HEK293 (cell line): ENCODE measurements around the gene TNS3.

Source experiments
- CTCF ChIA-PET: fragments of 350-600 bp; formaldehyde crosslinking; extraction: SDS; loops from one replicate; lab custom pipeline; 2021; ENCODE audit warnings: antibody characterized with exemption; lab: Yijun Ruan, JAX
- POLR2A ChIA-PET: fragments of 300-600 bp; formaldehyde crosslinking; extraction: SDS; loops from one replicate; lab custom pipeline; 2020; ENCODE audit warnings: antibody characterized with exemption, inconsistent platforms; lab: Yijun Ruan, JAX
- H3K27ac ChIP-seq: fragments of 200-500 bp; sonication (Bioruptor generic); 2 replicates; pipeline ENCODE4 v1.5.1; 2014; ENCODE audit warnings: low read depth, low read length, control low read depth, inconsistent platforms; ENCODE audit errors: extremely low read depth
- H3K36me3 ChIP-seq, 2 experiments: fragments of 200-500 bp in 1 of 2; sonication (Bioruptor generic) in 1 of 2; 1 replicate in 1 of 2; 2 replicates in 1 of 2; pipeline ENCODE4 v1.5.1; 2014 to 2017; ENCODE audit warnings: inconsistent platforms in 2 of 2, low read length in 2 of 2; ENCODE audit not compliant: control insufficient read depth in 2 of 2, insufficient read depth in 1 of 2
- H3K4me1 ChIP-seq: fragments of 200-500 bp; sonication (Bioruptor generic); 2 replicates; pipeline ENCODE4 v1.5.1; 2014; ENCODE audit warnings: mild to moderate bottlenecking, low read length, inconsistent platforms; ENCODE audit not compliant: control insufficient read depth, insufficient read depth
- H3K4me3 ChIP-seq: 2 replicates; pipeline ENCODE4 v1.5.1; 2011; ENCODE audit warnings: low read depth, mild to moderate bottlenecking, control low read depth, low read length, moderate library complexity
- H3K9me3 ChIP-seq: fragments of 200-500 bp; sonication (Bioruptor generic); 2 replicates; pipeline ENCODE4 v1.5.1; 2014; ENCODE audit warnings: low read depth, low read length, inconsistent platforms; ENCODE audit not compliant: control insufficient read depth, insufficient read depth
- CTCF ChIP-seq: fragments of 450-650 bp; formaldehyde crosslinking; IDR thresholded peaks from 2 replicates; pipeline ENCODE4 v1.5.1; 2016; ENCODE audit warnings: missing biosample characterization, missing genetic modification characterization
- GLI4 ChIP-seq: fragments of 450-650 bp; formaldehyde crosslinking; IDR thresholded peaks from 2 replicates; pipeline ENCODE4 v1.5.1; 2016; ENCODE audit warnings: missing biosample characterization, missing genetic modification characterization
- GLIS2 ChIP-seq: fragments of 450-650 bp; formaldehyde crosslinking; IDR thresholded peaks from 2 replicates; pipeline ENCODE4 v1.5.1; 2016; ENCODE audit warnings: missing biosample characterization, missing genetic modification characterization
- IKZF3 ChIP-seq: fragments of 450-650 bp; IDR thresholded peaks from 2 replicates; pipeline ENCODE4 v1.5.0; 2018; ENCODE audit warnings: missing biosample characterization, mild to moderate bottlenecking, missing genetic modification characterization, moderate library complexity
- OVOL3 ChIP-seq: fragments of 450-650 bp; formaldehyde crosslinking; IDR thresholded peaks from 2 replicates; pipeline ENCODE4 v1.5.1; 2016; ENCODE audit warnings: missing biosample characterization, missing genetic modification characterization
- RBAK ChIP-seq: fragments of 450-650 bp; formaldehyde crosslinking; IDR thresholded peaks from 2 replicates; pipeline ENCODE4 v1.5.1; 2016; ENCODE audit warnings: missing biosample characterization, missing genetic modification characterization
- REPIN1 ChIP-seq: fragments of 450-650 bp; formaldehyde crosslinking; IDR thresholded peaks from 2 replicates; pipeline ENCODE4 v1.5.1; 2017; ENCODE audit warnings: missing biosample characterization, missing genetic modification characterization, low read depth
- SP3 ChIP-seq: fragments of 450-650 bp; formaldehyde crosslinking; IDR thresholded peaks from 2 replicates; pipeline ENCODE4 v1.5.1; 2016; ENCODE audit warnings: missing biosample characterization, missing genetic modification characterization
- YY2 ChIP-seq: fragments of 450-650 bp; formaldehyde crosslinking; IDR thresholded peaks from 2 replicates; pipeline ENCODE4 v1.5.1; 2016; ENCODE audit warnings: missing biosample characterization, missing genetic modification characterization
- ZBTB48 ChIP-seq: fragments of 450-650 bp; formaldehyde crosslinking; IDR thresholded peaks from 2 replicates; pipeline ENCODE4 v1.5.1; 2016; ENCODE audit warnings: missing biosample characterization, missing genetic modification characterization
- ZFP69B ChIP-seq: fragments of 450-650 bp; formaldehyde crosslinking; IDR thresholded peaks from 2 replicates; pipeline ENCODE4 v1.5.1; 2016; ENCODE audit warnings: missing biosample characterization, missing genetic modification characterization
- ZNF121 ChIP-seq: fragments of 450-650 bp; formaldehyde crosslinking; IDR thresholded peaks from 2 replicates; pipeline ENCODE4 v1.5.1; 2016; ENCODE audit warnings: missing biosample characterization, missing genetic modification characterization
- ZNF132 ChIP-seq: fragments of 450-650 bp; formaldehyde crosslinking; IDR thresholded peaks from 2 replicates; pipeline ENCODE4 v1.5.1; 2017; ENCODE audit warnings: missing biosample characterization, missing genetic modification characterization, borderline replicate concordance
- ZNF140 ChIP-seq: fragments of 450-650 bp; formaldehyde crosslinking; IDR thresholded peaks from 2 replicates; pipeline ENCODE4 v1.5.1; 2016; ENCODE audit warnings: missing biosample characterization, missing genetic modification characterization
- ZNF155 ChIP-seq: fragments of 450-650 bp; formaldehyde crosslinking; IDR thresholded peaks from 2 replicates; pipeline ENCODE4 v1.5.1; 2016; ENCODE audit warnings: missing biosample characterization, missing genetic modification characterization
- ZNF157 ChIP-seq: fragments of 450-650 bp; formaldehyde crosslinking; IDR thresholded peaks from 2 replicates; pipeline ENCODE4 v1.5.1; 2016; ENCODE audit warnings: missing biosample characterization, missing genetic modification characterization
- ZNF302 ChIP-seq: fragments of 450-650 bp; formaldehyde crosslinking; IDR thresholded peaks from 2 replicates; pipeline ENCODE4 v1.5.1; 2016; ENCODE audit warnings: missing biosample characterization, missing genetic modification characterization, low read depth
- ZNF341 ChIP-seq: fragments of 450-650 bp; formaldehyde crosslinking; IDR thresholded peaks from 2 replicates; pipeline ENCODE4; 2016; ENCODE audit warnings: low read depth, missing biosample characterization, missing genetic modification characterization
- ZNF366 ChIP-seq: fragments of 450-650 bp; formaldehyde crosslinking; conservative IDR thresholded peaks from 2 replicates; pipeline ENCODE4 v1.5.1; 2016; ENCODE audit warnings: missing biosample characterization, missing genetic modification characterization
- ZNF391 ChIP-seq: fragments of 450-650 bp; formaldehyde crosslinking; IDR thresholded peaks from 2 replicates; pipeline ENCODE4 v1.5.1; 2016; ENCODE audit warnings: low read depth, missing biosample characterization, missing genetic modification characterization, borderline replicate concordance
- ZNF426 ChIP-seq: fragments of 450-650 bp; formaldehyde crosslinking; IDR thresholded peaks from 2 replicates; pipeline ENCODE4 v1.5.1; 2017; ENCODE audit warnings: missing biosample characterization, missing genetic modification characterization, mild to moderate bottlenecking, inconsistent platforms, moderate library complexity
- ZNF558 ChIP-seq: fragments of 450-650 bp; formaldehyde crosslinking; IDR thresholded peaks from 2 replicates; pipeline ENCODE4 v1.5.1; 2016; ENCODE audit warnings: missing biosample characterization, missing genetic modification characterization
- ZNF621 ChIP-seq: fragments of 450-650 bp; formaldehyde crosslinking; IDR thresholded peaks from 2 replicates; pipeline ENCODE4 v1.5.1; 2017; ENCODE audit warnings: missing biosample characterization, missing genetic modification characterization
- ZNF664 ChIP-seq: fragments of 450-650 bp; formaldehyde crosslinking; IDR thresholded peaks from 2 replicates; pipeline ENCODE4 v1.5.1; 2016; ENCODE audit warnings: missing biosample characterization, missing genetic modification characterization
- ZNF76 ChIP-seq: fragments of 450-650 bp; formaldehyde crosslinking; IDR thresholded peaks from 2 replicates; pipeline ENCODE4; 2016; ENCODE audit warnings: low read depth, missing biosample characterization, missing genetic modification characterization, borderline replicate concordance
- ZNF776 ChIP-seq: fragments of 450-650 bp; formaldehyde crosslinking; IDR thresholded peaks from 2 replicates; pipeline ENCODE4 v1.5.0; 2017; ENCODE audit warnings: missing biosample characterization, missing genetic modification characterization, borderline replicate concordance
- ZNF785 ChIP-seq: fragments of 450-650 bp; formaldehyde crosslinking; IDR thresholded peaks from 2 replicates; pipeline ENCODE4 v1.5.1; 2016; ENCODE audit warnings: missing biosample characterization, missing genetic modification characterization
- ZNF830 ChIP-seq: fragments of 450-650 bp; IDR thresholded peaks from 2 replicates; pipeline ENCODE4 v1.5.0; 2018; ENCODE audit warnings: missing biosample characterization, missing genetic modification characterization, low read depth, mild to moderate bottlenecking, moderate library complexity
- TF ChIP-seq, protein P1 (sequence below): fragments of 450-650 bp; formaldehyde crosslinking; IDR thresholded peaks from 2 replicates; pipeline ENCODE4 v1.5.1; 2017; ENCODE audit warnings: missing biosample characterization, missing genetic modification characterization

TNS3 gene

GRCh38 chr7:47391726-47392125 is 190.2 kb downstream of the TNS3 start (continued):
- TF ChIP-seq OVOL3, result no peak

- Histone ChIP-seq H3K27ac (no peak overlapping the region), H3K9me3 (no peaks in the 10 kb centered on the region), H3K4me1 (no peaks in the 10 kb centered on the region), H3K36me3 (no peaks in the 10 kb centered on the region), H3K4me3 (no peak overlapping the region)
- CTCF ChIA-PET, result interaction anchor here (0.6 kb wide), 1 partner anchor 401 kb away, joined by 3 read pairs; no protein-coding TSS in a partner anchor
- POLR2A ChIA-PET, result no interaction called here
- TF ChIP-seq GLI4 (tag by site-specific recombination), result no peak
- no peak for TF ChIP-seq ZNF121
- no peak for TF ChIP-seq YY2 (tag by site-specific recombination)
- no peak for TF ChIP-seq ZBTB48
- no peak for TF ChIP-seq ZNF426 (tag by site-specific recombination)
- TF ChIP-seq ZNF366 (tag by site-specific recombination), result no peak
- no peak for TF ChIP-seq ZNF302 (tag by site-specific recombination)
- no peak for TF ChIP-seq ZFP69B (tag by site-specific recombination)
- TF ChIP-seq GLIS2 (tag by site-specific recombination), result no peak
- TF ChIP-seq ZNF140, result no peak
- TF ChIP-seq ZNF341 (tag by site-specific recombination), result no peak
- no peak for TF ChIP-seq ZNF558
- TF ChIP-seq ZNF132 (tag by site-specific recombination), result no peak
- TF ChIP-seq ZNF830, result no peak
- no peak for TF ChIP-seq ZNF776 (tag by site-specific recombination)
- no peak for TF ChIP-seq ZNF157 (tag by site-specific recombination)
- no peak for TF ChIP-seq ZNF155
- TF ChIP-seq ZNF664 (tag by site-specific recombination), result no peak
- no peak for TF ChIP-seq SP3 (tag by site-specific recombination)
Observed at GRCh38 chr7:47390914-47391313, 191.0 kb downstream of the TNS3 start.

DNA sequence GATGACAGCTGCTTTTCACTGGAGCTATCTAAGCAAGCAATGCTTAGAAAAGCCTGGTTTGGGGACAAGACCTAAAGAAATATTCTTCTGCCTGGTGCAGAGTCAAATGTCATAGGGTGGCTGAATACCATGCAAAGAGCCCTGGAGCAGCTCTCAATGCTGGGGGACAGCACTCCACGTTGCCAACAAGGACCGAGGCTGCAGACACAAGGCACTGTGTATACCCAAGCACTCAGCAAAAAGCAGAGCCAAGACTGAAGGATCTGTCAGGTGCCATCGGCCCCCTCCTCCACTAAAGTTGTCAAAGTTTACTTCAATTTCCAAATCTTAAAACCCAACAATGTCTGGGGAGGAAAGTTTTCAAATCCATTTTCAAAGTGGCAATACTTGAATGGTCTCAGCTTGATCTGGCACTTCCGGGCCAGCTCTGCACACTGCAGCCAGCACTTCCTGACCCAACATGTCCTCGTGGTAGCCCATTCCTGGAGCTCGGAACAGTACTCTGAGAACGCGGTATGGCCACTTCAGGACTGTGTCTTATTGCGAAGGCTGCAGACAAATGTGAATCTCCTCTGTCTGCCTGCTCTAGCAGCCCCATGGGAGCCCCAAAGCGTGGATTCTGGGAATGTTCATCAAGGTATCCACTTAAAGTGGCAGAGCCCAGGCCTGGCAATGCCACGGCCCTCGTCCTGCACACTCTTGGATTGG is 191.8 kb downstream of the TNS3 start:
- Histone ChIP-seq H3K4me1 (no peaks in the 10 kb centered on the region), H3K36me3 (no peaks in the 10 kb centered on the region)

More for the DNA sequence above, 191.8 kb downstream of the TNS3 start:
- no peak for TF ChIP-seq ZNF621 (tag by site-specific recombination)
- no peak for TF ChIP-seq ZNF391 (tag by site-specific recombination)
- no peak for TF ChIP-seq CTCF (tag by site-specific recombination)
- TF ChIP-seq REPIN1 (tag by site-specific recombination), result no peak
- TF ChIP-seq, protein P1, sequence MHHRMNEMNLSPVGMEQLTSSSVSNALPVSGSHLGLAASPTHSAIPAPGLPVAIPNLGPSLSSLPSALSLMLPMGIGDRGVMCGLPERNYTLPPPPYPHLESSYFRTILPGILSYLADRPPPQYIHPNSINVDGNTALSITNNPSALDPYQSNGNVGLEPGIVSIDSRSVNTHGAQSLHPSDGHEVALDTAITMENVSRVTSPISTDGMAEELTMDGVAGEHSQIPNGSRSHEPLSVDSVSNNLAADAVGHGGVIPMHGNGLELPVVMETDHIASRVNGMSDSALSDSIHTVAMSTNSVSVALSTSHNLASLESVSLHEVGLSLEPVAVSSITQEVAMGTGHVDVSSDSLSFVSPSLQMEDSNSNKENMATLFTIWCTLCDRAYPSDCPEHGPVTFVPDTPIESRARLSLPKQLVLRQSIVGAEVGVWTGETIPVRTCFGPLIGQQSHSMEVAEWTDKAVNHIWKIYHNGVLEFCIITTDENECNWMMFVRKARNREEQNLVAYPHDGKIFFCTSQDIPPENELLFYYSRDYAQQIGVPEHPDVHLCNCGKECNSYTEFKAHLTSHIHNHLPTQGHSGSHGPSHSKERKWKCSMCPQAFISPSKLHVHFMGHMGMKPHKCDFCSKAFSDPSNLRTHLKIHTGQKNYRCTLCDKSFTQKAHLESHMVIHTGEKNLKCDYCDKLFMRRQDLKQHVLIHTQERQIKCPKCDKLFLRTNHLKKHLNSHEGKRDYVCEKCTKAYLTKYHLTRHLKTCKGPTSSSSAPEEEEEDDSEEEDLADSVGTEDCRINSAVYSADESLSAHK (tag by site-specific recombination), result no peak
- TF ChIP-seq IKZF3 (tag by site-specific recombination), result no peak
- no peak for TF ChIP-seq ZNF785 (tag by site-specific recombination)
- no peak for TF ChIP-seq ZNF776 (tag by site-specific recombination)
- no peak for TF ChIP-seq RBAK
- no peak for TF ChIP-seq ZNF76 (tag by site-specific recombination)
- CTCF ChIA-PET, result no interaction called here
- Histone ChIP-seq H3K27ac (no peak overlapping the region), H3K4me3 (no peak overlapping the region), H3K9me3 (no peaks in the 10 kb centered on the region)
- POLR2A ChIA-PET, result no interaction called here
